Activated T-helper 17 cell treated with anti-CD3 and anti-CD28 coated beads, Interleukin-2, amount 50 U/mL, for 72 hours (primary cell): ENCODE results near the gene PURB. TPM values are rescaled to one million over a fixed set of nuclear protein-coding genes. Genes with fewer than 3 reads are reported as not detected.
"Not testable (repeated sequence)": the region's sequence is repeated elsewhere in the genome, so short reads cannot be mapped to it uniquely, and the experiment has no call there.

ENCODE experiments used
- ATAC-seq: fragments of 150-1000 bp; cut with Tn5 transposase; replicated peaks from 2 replicates; pipeline ENCODE4 v1.10.0; 2021; ENCODE audit warnings: mild to moderate bottlenecking, moderate library complexity
- H3K27ac Mint-ChIP-seq: one replicate; pipeline ENCODE4 v1.8.0; 2022; ENCODE audit warnings: mixed read lengths
- H3K27me3 Mint-ChIP-seq: one replicate; pipeline ENCODE4 v1.8.0; 2022; ENCODE audit warnings: mixed read lengths
- H3K36me3 Mint-ChIP-seq: one replicate; pipeline ENCODE4 v1.8.0; 2022; ENCODE audit warnings: low read depth, mild to moderate bottlenecking, mixed read lengths
- H3K4me1 Mint-ChIP-seq: one replicate; pipeline ENCODE4 v1.8.0; 2022; ENCODE audit warnings: mixed read lengths
- H3K4me3 Mint-ChIP-seq: one replicate; pipeline ENCODE4 v1.8.0; 2022; ENCODE audit warnings: mild to moderate bottlenecking, mixed read lengths
- H3K9me3 Mint-ChIP-seq: one replicate; pipeline ENCODE4 v1.8.0; 2022; ENCODE audit warnings: mixed read lengths
- total RNA-seq, 2 donors: library from RNA; stranded (reverse); gene quantifications; one replicate each; pipeline ENCODE4 v1.2.3, GENCODE V29; 2022

Gene PURB
- total RNA-seq, 2 donors from 2014 or later: 22.5 to 24.5 TPM

DNA sequence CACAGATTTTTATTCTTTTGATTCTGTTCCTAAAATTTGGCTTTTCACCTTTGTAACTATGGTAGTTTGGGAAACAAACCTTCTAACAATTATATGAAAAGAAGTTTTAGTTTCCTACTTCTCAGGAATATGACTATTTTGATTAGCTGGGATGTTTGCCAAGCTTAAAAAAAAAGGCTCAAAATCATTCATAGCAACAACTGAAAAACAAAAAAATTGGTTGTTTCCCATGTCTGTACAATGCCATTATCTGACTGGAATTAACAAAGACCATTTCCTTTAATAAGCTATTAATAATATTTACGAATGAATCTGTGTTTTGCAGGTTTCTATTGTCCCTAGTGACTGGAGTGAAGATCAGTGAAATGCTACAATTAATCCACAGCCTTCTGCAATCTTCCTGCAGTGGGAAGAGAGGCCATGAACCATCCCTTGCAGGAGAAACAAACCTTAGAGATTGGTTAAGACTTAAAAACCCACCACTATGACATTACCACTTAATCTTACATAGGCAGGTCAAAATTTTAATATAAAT lies 4.2 kb downstream of the PURB start:
- peaks cover 28% of the 10 kb centered on the region for H3K4me1 Mint-ChIP-seq
- peaks cover 84% of the 10 kb centered on the region for H3K36me3 Mint-ChIP-seq

GRCh38 chr7:44880317-44881018 lies 4.9 kb downstream of the PURB start:
- ATAC-seq: no peak
- Mint-ChIP-seq H3K27me3 (no peaks in the 10 kb centered on the region), H3K4me3 (peak overlapping the region; percentile 99), H3K9me3 (no peaks in the 10 kb centered on the region), H3K36me3 (peaks cover 78% of the 10 kb centered on the region), H3K27ac (peak overlapping the region; percentile 13), H3K4me1 (peaks cover 24% of the 10 kb centered on the region)

More for the DNA sequence above, 4.2 kb downstream of the PURB start:
- no peaks in the 10 kb centered on the region for H3K9me3 Mint-ChIP-seq
- no peak for ATAC-seq
- no peaks in the 10 kb centered on the region for H3K27me3 Mint-ChIP-seq
- peak overlapping the region; percentile 13 for H3K27ac Mint-ChIP-seq
- H3K4me3 Mint-ChIP-seq: peak overlapping the region; percentile 99

GRCh38 chr7:44876393-44876792 lies 8.9 kb downstream of the PURB start:
- H3K9me3 Mint-ChIP-seq: no peaks in the 10 kb centered on the region
- H3K4me3 Mint-ChIP-seq: no peak overlapping the region
- ATAC-seq: no peak
- H3K27ac Mint-ChIP-seq: no peak overlapping the region
- no peaks in the 10 kb centered on the region for H3K27me3 Mint-ChIP-seq
- H3K36me3 Mint-ChIP-seq: peaks cover 43% of the 10 kb centered on the region
- peaks cover 16% of the 10 kb centered on the region for H3K4me1 Mint-ChIP-seq

- Mint-ChIP-seq H3K36me3 (peaks cover 32% of the 10 kb centered on the region), H3K27ac (no peak overlapping the region), H3K27me3 (no peaks in the 10 kb centered on the region), H3K9me3 (no peaks in the 10 kb centered on the region), H3K4me1 (peaks cover 4% of the 10 kb centered on the region), H3K4me3 (no peak overlapping the region)
- no peak for ATAC-seq
Measured at GRCh38 chr7:44875241-44875640, 10.1 kb downstream of the PURB start.

- Mint-ChIP-seq H3K36me3 (peaks cover 11% of the 10 kb centered on the region), H3K4me1 (no peaks in the 10 kb centered on the region), H3K27me3 (no peaks in the 10 kb centered on the region), H3K9me3 (no peaks in the 10 kb centered on the region), H3K27ac (no peak overlapping the region), H3K4me3 (no peak overlapping the region)
- ATAC-seq: no peak
Measured at GRCh38 chr7:44872787-44873186, 12.5 kb downstream of the PURB start.

GRCh38 chr7:44871918-44872317 lies 13.4 kb downstream of the PURB start:
- not testable (repeated sequence) for H3K36me3 Mint-ChIP-seq, H3K27me3 Mint-ChIP-seq, H3K9me3 Mint-ChIP-seq, H3K4me3 Mint-ChIP-seq, H3K4me1 Mint-ChIP-seq, H3K27ac Mint-ChIP-seq, ATAC-seq

DNA sequence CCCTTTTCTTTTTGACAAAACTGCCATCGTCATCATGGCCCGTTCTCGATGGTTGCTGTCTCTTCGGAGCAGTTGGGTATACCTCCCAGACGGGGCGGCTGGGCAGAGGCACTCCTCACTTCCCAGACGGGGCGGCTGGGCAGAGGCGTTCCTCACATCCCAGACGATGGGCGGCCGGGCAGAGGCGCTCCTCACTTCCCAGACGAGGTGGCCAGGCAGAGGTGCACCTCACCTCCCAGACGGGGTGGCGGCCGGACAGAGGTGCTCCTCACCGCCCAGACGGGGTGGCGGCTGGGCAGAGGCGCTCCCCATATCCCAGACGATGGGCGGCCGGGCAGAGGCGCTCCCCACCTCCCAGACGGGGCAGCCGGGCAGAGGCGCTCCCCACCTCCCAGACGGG lies 14.6 kb downstream of the PURB start:
- not testable (repeated sequence) for H3K9me3 Mint-ChIP-seq, H3K4me1 Mint-ChIP-seq, H3K27me3 Mint-ChIP-seq, H3K36me3 Mint-ChIP-seq, H3K27ac Mint-ChIP-seq, ATAC-seq, H3K4me3 Mint-ChIP-seq

DNA sequence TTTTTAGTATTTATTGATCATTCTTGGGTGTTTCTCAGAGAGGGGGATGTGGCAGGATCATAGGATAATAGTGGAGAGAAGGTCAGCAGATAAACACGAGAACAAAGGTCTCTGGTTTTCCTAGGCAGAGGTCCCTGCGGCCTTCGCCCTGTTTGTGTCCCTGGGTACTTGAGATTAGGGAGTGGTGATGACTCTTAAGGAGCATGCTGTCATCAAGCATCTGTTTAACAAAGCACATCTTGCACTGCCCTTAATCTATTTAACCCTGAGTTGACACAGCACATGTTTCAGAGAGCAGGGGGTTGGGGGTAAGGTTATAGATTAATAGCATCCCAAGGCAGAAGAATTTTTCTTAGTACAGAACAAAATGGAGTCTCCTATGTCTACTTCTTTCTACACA lies 15.0 kb downstream of the PURB start:
- not testable (repeated sequence) for H3K36me3 Mint-ChIP-seq, H3K4me3 Mint-ChIP-seq, H3K27me3 Mint-ChIP-seq, H3K27ac Mint-ChIP-seq, H3K4me1 Mint-ChIP-seq, ATAC-seq, H3K9me3 Mint-ChIP-seq

GRCh38 chr7:44867073-44867995 lies 18.0 kb downstream of the PURB start:
- no peaks in the 10 kb centered on the region for H3K9me3 Mint-ChIP-seq
- peak; percentile 96 for ATAC-seq
- H3K27ac Mint-ChIP-seq: peak overlapping the region; percentile 58
- peaks cover 7% of the 10 kb centered on the region for H3K4me1 Mint-ChIP-seq
- H3K27me3 Mint-ChIP-seq: no peaks in the 10 kb centered on the region
- no peaks in the 10 kb centered on the region for H3K36me3 Mint-ChIP-seq
- H3K4me3 Mint-ChIP-seq: peak overlapping the region; percentile 35

- ATAC-seq, H3K9me3 Mint-ChIP-seq, H3K36me3 Mint-ChIP-seq, H3K4me3 Mint-ChIP-seq, H3K27me3 Mint-ChIP-seq, H3K27ac Mint-ChIP-seq, H3K4me1 Mint-ChIP-seq: not testable (repeated sequence)
Measured at GRCh38 chr7:44861949-44862348, 23.4 kb downstream of the PURB start.

GRCh38 chr7:44858161-44858560 lies 27.2 kb downstream of the PURB start:
- H3K27me3 Mint-ChIP-seq: no peaks in the 10 kb centered on the region
- no peak for ATAC-seq
- no peak overlapping the region for H3K27ac Mint-ChIP-seq
- no peaks in the 10 kb centered on the region for H3K9me3 Mint-ChIP-seq
- H3K4me1 Mint-ChIP-seq: no peaks in the 10 kb centered on the region
- no peaks in the 10 kb centered on the region for H3K36me3 Mint-ChIP-seq
- no peak overlapping the region for H3K4me3 Mint-ChIP-seq

DNA sequence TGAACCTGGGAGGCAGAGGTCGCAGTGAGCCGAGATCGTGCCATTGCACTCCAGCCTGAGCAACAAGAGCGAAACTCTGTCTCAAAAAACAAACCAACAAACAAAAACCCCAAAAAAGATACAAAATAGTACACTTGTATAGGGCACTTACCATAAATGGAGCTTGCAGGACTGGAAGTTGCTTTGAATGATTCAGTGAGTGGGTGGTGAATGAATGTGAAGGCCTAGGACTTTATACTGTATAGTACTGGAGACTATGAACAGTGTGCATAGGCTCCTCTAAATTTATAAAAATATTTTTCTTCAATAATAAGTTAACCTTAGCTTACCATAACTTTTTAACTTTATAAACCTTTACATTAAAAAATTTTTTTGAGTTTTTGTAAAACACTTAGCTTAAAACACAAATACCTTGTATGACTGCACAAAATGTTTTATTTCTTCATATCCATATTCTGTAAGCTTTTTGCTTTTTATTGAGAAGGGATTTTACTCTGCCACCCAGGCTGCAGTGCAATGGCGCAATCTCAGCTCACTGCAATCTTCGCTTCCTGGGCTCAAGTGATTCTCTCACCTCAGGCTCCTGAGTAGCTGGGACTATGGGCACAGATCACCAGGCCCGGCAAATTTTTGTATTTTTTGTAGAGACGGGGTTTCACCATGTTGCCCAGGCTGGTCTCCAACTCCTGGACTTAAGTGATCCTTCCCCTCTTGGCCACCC lies 30.5 kb downstream of the PURB start:
- ATAC-seq: no peak
- Mint-ChIP-seq H3K4me3 (no peak overlapping the region), H3K27ac (no peak overlapping the region), H3K36me3 (no peaks in the 10 kb centered on the region), H3K9me3 (no peaks in the 10 kb centered on the region), H3K4me1 (peaks cover 5% of the 10 kb centered on the region), H3K27me3 (no peaks in the 10 kb centered on the region)

GRCh38 chr7:44853391-44853790 lies 31.9 kb downstream of the PURB start:
- Mint-ChIP-seq H3K27ac (no peak overlapping the region), H3K9me3 (no peaks in the 10 kb centered on the region), H3K4me1 (peaks cover 8% of the 10 kb centered on the region), H3K4me3 (no peak overlapping the region), H3K27me3 (no peaks in the 10 kb centered on the region), H3K36me3 (no peaks in the 10 kb centered on the region)
- peak; percentile 70 for ATAC-seq

GRCh38 chr7:44852590-44852989 lies 32.7 kb downstream of the PURB start:
- peaks cover 8% of the 10 kb centered on the region for H3K4me1 Mint-ChIP-seq
- H3K36me3 Mint-ChIP-seq: peaks cover 6% of the 10 kb centered on the region
- no peak overlapping the region for H3K27ac Mint-ChIP-seq
- no peaks in the 10 kb centered on the region for H3K27me3 Mint-ChIP-seq
- H3K9me3 Mint-ChIP-seq: no peaks in the 10 kb centered on the region
- H3K4me3 Mint-ChIP-seq: no peak overlapping the region
- no peak for ATAC-seq
